HCT116 (cell line): ENCODE results near the gene TSSK6. TPM values are rescaled to one million over a fixed set of nuclear protein-coding genes. Genes with fewer than 3 reads are reported as not detected.

Experiments
- ATAC-seq: fragments of 200-7000 bp; cut with Tn5 transposase; 2 replicates; pipeline ENCODE4 v1.9.1; 2020; ENCODE audit warnings: mild to moderate bottlenecking, moderate library complexity
- BruUV-seq: library from RNA; stranded (reverse); fragments of 400-500 nt; replicated peaks from 2 replicates; lab custom pipeline; 2021; lab: Mats Ljungman, UMichigan
- CTCF ChIA-PET: fragments of 300-600 bp; sonication (Branson Sonifier 250); formaldehyde crosslinking; loops from one replicate; lab custom pipeline; 2021; ENCODE audit warnings: antibody characterized with exemption; lab: Charles Lee
- POLR2A ChIA-PET: fragments of 300-600, 350-600 bp; sonication (Branson Sonifier 250); formaldehyde crosslinking; loops from one replicate; lab custom pipeline; 2021; ENCODE audit warnings: antibody characterized with exemption; lab: Charles Lee
- RAD21 ChIA-PET, 2 experiments: fragments of 300-600 bp; sonication (Branson Sonifier 250); formaldehyde crosslinking; loops; one replicate each; lab custom pipeline; 2023; ENCODE audit warnings: low total read pairs in 2 of 2; ENCODE audit not compliant: uncharacterized antibody in 2 of 2, unreplicated experiment in 2 of 2, low non-redundant PET in 1 of 2; lab: Charles Lee
- DNase-seq: peaks from one replicate; pipeline ENCODE4 v3.0.0-alpha.2; 2010; ENCODE audit warnings: low read depth, low spot score
- H2AFZ ChIP-seq: fragments of 200-600 bp; shearing (Covaris generic), sonication (generic); 2 replicates; pipeline ENCODE4 v1.6.1; 2017; ENCODE audit warnings: low read depth, mixed run types, mixed read lengths, antibody characterized with exemption, low read length; ENCODE audit not compliant: poor library complexity, severe bottlenecking
- H3K27ac ChIP-seq: 2 replicates; pipeline ENCODE4 v1.5.1; 2012; ENCODE audit warnings: low read depth, low read length
- H3K27me3 ChIP-seq: fragments of 200-600 bp; sonication (generic); 2 replicates; pipeline ENCODE4 v1.6.1; 2016; ENCODE audit warnings: mixed run types, low read length, mixed read lengths; ENCODE audit not compliant: insufficient read depth
- H3K36me3 ChIP-seq, 2 experiments: fragments of 200-500 bp in 1 of 2; fragments of 200-600 bp in 1 of 2; sonication (Bioruptor generic) in 1 of 2; sonication (generic) in 1 of 2; 2 replicates each; pipeline versions ENCODE4 v1.5.1 to v1.6.1; 2014 to 2016; ENCODE audit warnings: low read length in 2 of 2, inconsistent platforms in 1 of 2, mixed read lengths in 1 of 2, mixed run types in 1 of 2; ENCODE audit not compliant: insufficient read depth in 2 of 2, control insufficient read depth in 1 of 2
- H3K4me1 ChIP-seq, 2 experiments: fragments of 200-600 bp in 1 of 2; sonication (generic) in 1 of 2; 2 replicates each; pipeline versions ENCODE4 v1.5.1 to v1.6.1; 2012 to 2017; ENCODE audit warnings: low read length in 2 of 2, inconsistent platforms in 1 of 2, mild to moderate bottlenecking in 1 of 2, mixed read lengths in 1 of 2, mixed run types in 1 of 2, moderate library complexity in 1 of 2; ENCODE audit not compliant: insufficient read depth in 2 of 2, control insufficient read depth in 1 of 2
- H3K4me2 ChIP-seq: fragments of 200-600 bp; sonication (generic); 2 replicates; pipeline ENCODE4 v1.6.1; 2017; ENCODE audit warnings: mixed run types, low read length, mixed read lengths
- H3K4me3 ChIP-seq, 2 experiments: fragments of 200-600 bp in 1 of 2; sonication (generic) in 1 of 2; replicated peaks in 1 of 2; 2 replicates each; pipeline ENCODE4 v1.5.1; 2011 to 2016; ENCODE audit warnings: low read length in 2 of 2, control low read depth in 1 of 2, low read depth in 1 of 2, mild to moderate bottlenecking in 1 of 2, mixed read lengths in 1 of 2, mixed run types in 1 of 2
- H3K79me2 ChIP-seq: fragments of 200-600 bp; sonication (generic); 2 replicates; pipeline ENCODE4 v1.6.1; 2017; ENCODE audit warnings: mild to moderate bottlenecking, mixed run types, low read length, moderate library complexity, mixed read lengths; ENCODE audit not compliant: insufficient read depth
- H3K9ac ChIP-seq: fragments of 200-600 bp; sonication (generic); 2 replicates; pipeline ENCODE4 v1.6.1; 2016; ENCODE audit warnings: low read length, mixed read lengths
- H3K9me2 ChIP-seq: fragments of 200-600 bp; sonication (generic), shearing (Covaris generic); 2 replicates; pipeline ENCODE4 v1.6.1; 2017; ENCODE audit warnings: mixed run types, mild to moderate bottlenecking, moderate library complexity; ENCODE audit not compliant: insufficient read depth
- H3K9me3 ChIP-seq, 2 experiments: fragments of 200-500 bp in 1 of 2; fragments of 200-600 bp in 1 of 2; sonication (Bioruptor generic) in 1 of 2; sonication (generic) in 1 of 2; 2 replicates each; pipeline ENCODE4 v1.6.1; 2014 to 2017; ENCODE audit warnings: low read length in 2 of 2, mixed read lengths in 2 of 2, inconsistent platforms in 1 of 2, low read depth in 1 of 2, mild to moderate bottlenecking in 1 of 2, mixed run types in 1 of 2, moderate library complexity in 1 of 2; ENCODE audit not compliant: control insufficient read depth in 1 of 2, insufficient read depth in 1 of 2
- H4K20me1 ChIP-seq: fragments of 200-600 bp; sonication (generic), shearing (Covaris generic); 2 replicates; pipeline ENCODE4 v1.6.1; 2017; ENCODE audit warnings: mixed run types, mild to moderate bottlenecking, moderate library complexity; ENCODE audit not compliant: insufficient read depth
- ATF3 ChIP-seq: IDR thresholded peaks from 2 replicates; pipeline ENCODE4 v1.6.1; 2012
- CBX3 ChIP-seq: IDR thresholded peaks from 2 replicates; pipeline ENCODE4 v1.6.1; 2012; ENCODE audit warnings: low read depth
- CEBPB ChIP-seq: IDR thresholded peaks from 2 replicates; pipeline ENCODE4 v1.6.1; 2012; ENCODE audit warnings: low read depth
- CTCF ChIP-seq, 3 experiments: fragments of 200-600 bp in 1 of 3; sonication (generic) in 1 of 3; IDR thresholded peaks in 2 of 3; conservative IDR thresholded peaks in 1 of 3; 2 replicates each; pipeline ENCODE4 v1.5.1; 2012 to 2017; ENCODE audit warnings: low read depth in 2 of 3, low read length in 2 of 3, antibody characterized with exemption in 1 of 3, borderline replicate concordance in 1 of 3, control low read depth in 1 of 3, mild to moderate bottlenecking in 1 of 3, mixed read lengths in 1 of 3, mixed run types in 1 of 3, moderate library complexity in 1 of 3; ENCODE audit not compliant: insufficient read depth in 1 of 3
- EGR1 ChIP-seq: IDR thresholded peaks from 2 replicates; pipeline ENCODE4 v1.6.1; 2012; ENCODE audit warnings: low read depth
- ELF1 ChIP-seq: IDR thresholded peaks from 2 replicates; pipeline ENCODE4 v1.6.1; 2012; ENCODE audit warnings: low read depth, borderline replicate concordance
- EZH2phosphoT487 ChIP-seq: fragments of 200-600 bp; IDR thresholded peaks from 2 replicates; pipeline ENCODE4 v1.6.1; 2018; ENCODE audit warnings: antibody characterized with exemption, borderline replicate concordance
- MAX ChIP-seq: IDR thresholded peaks from 2 replicates; pipeline ENCODE4 v1.6.1; 2012
- POLR2AphosphoS5 ChIP-seq: IDR thresholded peaks from 2 replicates; pipeline ENCODE4 v1.6.1; 2011; ENCODE audit warnings: mild to moderate bottlenecking, low read depth, low read length, moderate library complexity
- RAD21 ChIP-seq: IDR thresholded peaks from 2 replicates; pipeline ENCODE4 v1.6.1; 2012; ENCODE audit warnings: low read depth, mild to moderate bottlenecking
- REST ChIP-seq: IDR thresholded peaks from 2 replicates; pipeline ENCODE4 v1.6.1; 2012; ENCODE audit warnings: low read depth
- SRF ChIP-seq: IDR thresholded peaks from 2 replicates; pipeline ENCODE4 v1.6.1; 2012; ENCODE audit warnings: low read depth
- ZBTB33 ChIP-seq: IDR thresholded peaks from 2 replicates; pipeline ENCODE4 v1.6.1; 2011; ENCODE audit warnings: mild to moderate bottlenecking, low read length, moderate library complexity; ENCODE audit not compliant: insufficient replicate concordance; ENCODE audit errors: extremely low read depth
- ZFX ChIP-seq: fragments of 450-650 bp; IDR thresholded peaks from 2 replicates; pipeline ENCODE4 v1.6.1; 2017
- intact Hi-C: fragments of 100-400 bp; cut with micrococcal nuclease; formaldehyde crosslinking; loops from 2 replicates; pipeline ENCODE4 v1.10.0; 2022
- total RNA-seq: library from RNA; stranded (reverse); gene quantifications from one replicate; pipeline ENCODE4 v1.2.1, GENCODE V29; 2021; ENCODE audit not compliant: unreplicated experiment

Gene TSSK6
- total RNA-seq, 1 experiment from 2014 or later, result 4.1 TPM

- Histone ChIP-seq H2AFZ (no peak overlapping the region), H3K9me2 (no peaks in the 10 kb centered on the region), H4K20me1 (no peaks in the 10 kb centered on the region), H3K4me3 (no peak overlapping the region), H3K79me2 (no peaks in the 10 kb centered on the region), H3K4me1 (no peaks in the 10 kb centered on the region), H3K27ac (no peak overlapping the region), H3K4me2 (no peak overlapping the region), H3K36me3 (peaks cover 18 to 43% of the 10 kb centered on the region in 2 experiments; a peak in 3 of 4 replicates), H3K27me3 (no peaks in the 10 kb centered on the region), H3K9ac (no peak overlapping the region), H3K9me3 (no peaks in the 10 kb centered on the region)
- no TSS peak for BruUV-seq
- intact Hi-C loops, result no loop called here
- ChIA-PET RAD21 (no interaction called here), POLR2A (no interaction called here), CTCF (interaction anchor here (0.6 kb wide), 1 partner anchor 83 kb away, joined by 3 read pairs; no protein-coding TSS in a partner anchor)
- ATAC-seq (no peak), DNase-seq (no peak)
- TF ChIP-seq RAD21 (no peak), CEBPB (no peak), SRF (no peak), CBX3 (no peak), REST (no peak), EZH2phosphoT487 (no peak), ZFX (no peak), ELF1 (no peak), ATF3 (no peak), CTCF (IDR thresholded peaks at IDR 0.05 in 2 of 3, conservative IDR thresholded peaks at IDR 0.05 in 1 of 3; ENCODE audit: borderline replicate concordance in 1 of 3, insufficient read depth in 1 of 3, low read depth in 2 of 3, low read length in 2 of 3) (no peak), ZBTB33 (no peak), POLR2AphosphoS5 (no peak), EGR1 (no peak), MAX (no peak)
These were observed 12.3 kb downstream of the TSSK6 start for GRCh38 chr19:19502808-19503602.
